ENCODE measurements around the gene BTN1A1.

GRCh38 chr6:26533532-26533931, 33.4 kb downstream of the BTN1A1 start:
- TF ChIP-seq CTCF (IDR thresholded peaks at IDR 0.05), result no peak
- no peak for TF ChIP-seq POLR2A (IDR thresholded peaks at IDR 0.05)
